ENCODE data around the gene PLEKHG3.

DNA sequence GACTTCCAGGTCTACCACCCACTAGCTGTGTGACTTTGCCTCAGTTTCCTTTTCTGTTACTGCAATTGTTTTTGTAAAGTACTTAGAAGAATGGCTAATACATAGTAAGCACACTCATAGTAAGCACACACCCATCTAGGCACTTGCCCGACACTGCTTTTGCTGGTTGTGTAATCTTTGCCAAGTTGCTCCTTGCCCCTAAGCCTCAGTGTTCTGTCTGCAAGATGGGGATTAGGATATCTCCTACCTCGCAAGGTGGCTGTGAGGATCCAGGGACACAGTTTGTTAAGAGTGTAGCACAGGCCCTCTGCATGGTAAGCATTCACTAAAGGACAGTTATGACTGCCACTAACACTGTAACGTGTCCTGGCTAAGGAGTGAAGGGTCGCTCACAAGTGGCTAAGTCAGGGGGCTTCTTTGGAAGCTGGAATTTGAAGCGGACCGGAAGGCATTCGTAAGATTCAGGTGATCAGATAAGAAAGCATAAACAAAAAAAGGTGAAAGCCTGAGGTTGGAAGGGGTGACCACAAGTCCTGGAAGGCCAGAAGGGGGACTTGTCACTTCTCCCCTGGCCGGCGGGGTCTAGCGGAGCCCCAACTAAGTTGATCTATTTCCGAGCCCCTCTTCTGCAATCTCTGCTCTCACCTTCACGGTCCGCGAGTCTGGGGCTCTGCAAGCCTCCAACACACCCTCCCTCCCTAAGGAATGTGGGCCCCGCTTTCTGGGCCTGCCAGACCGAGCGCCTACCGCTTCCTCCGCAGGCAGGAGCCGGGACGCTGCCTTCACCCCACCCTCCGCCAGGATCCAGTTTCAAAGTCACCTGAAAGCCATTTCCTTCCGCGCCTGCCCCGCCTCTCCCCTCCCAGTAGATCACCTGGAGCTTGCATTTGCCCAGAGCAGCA lies 1.5 kb upstream of the PLEKHG3 start:
- TF ChIP-seq, protein P1, sequence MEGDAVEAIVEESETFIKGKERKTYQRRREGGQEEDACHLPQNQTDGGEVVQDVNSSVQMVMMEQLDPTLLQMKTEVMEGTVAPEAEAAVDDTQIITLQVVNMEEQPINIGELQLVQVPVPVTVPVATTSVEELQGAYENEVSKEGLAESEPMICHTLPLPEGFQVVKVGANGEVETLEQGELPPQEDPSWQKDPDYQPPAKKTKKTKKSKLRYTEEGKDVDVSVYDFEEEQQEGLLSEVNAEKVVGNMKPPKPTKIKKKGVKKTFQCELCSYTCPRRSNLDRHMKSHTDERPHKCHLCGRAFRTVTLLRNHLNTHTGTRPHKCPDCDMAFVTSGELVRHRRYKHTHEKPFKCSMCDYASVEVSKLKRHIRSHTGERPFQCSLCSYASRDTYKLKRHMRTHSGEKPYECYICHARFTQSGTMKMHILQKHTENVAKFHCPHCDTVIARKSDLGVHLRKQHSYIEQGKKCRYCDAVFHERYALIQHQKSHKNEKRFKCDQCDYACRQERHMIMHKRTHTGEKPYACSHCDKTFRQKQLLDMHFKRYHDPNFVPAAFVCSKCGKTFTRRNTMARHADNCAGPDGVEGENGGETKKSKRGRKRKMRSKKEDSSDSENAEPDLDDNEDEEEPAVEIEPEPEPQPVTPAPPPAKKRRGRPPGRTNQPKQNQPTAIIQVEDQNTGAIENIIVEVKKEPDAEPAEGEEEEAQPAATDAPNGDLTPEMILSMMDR (IDR thresholded peaks at IDR 0.05), result no peak
- TF ChIP-seq ZNF281 (CRISPR knock-in tag; IDR thresholded peaks at IDR 0.05), result no peak

Measured in WTC11 (cell line).